Colonic mucosa (tissue), 4 donors: ENCODE measurements around the gene GOSR2. TPM values are rescaled to one million over a fixed set of nuclear protein-coding genes. Genes with fewer than 3 reads are reported as not detected.

Experiments
- DNase-seq: peaks from one replicate; pipeline ENCODE4 v3.0.0-alpha.2; 2020
- H3K27ac ChIP-seq: fragments of 200-600 bp; one replicate; pipeline ENCODE4 v1.8.0; 2021
- H3K27me3 ChIP-seq: fragments of 200-600 bp; one replicate; pipeline ENCODE4 v1.8.0; 2021
- H3K36me3 ChIP-seq: fragments of 200-600 bp; one replicate; pipeline ENCODE4 v1.8.0; 2021
- H3K4me1 ChIP-seq: fragments of 200-600 bp; one replicate; pipeline ENCODE4 v1.8.0; 2021; ENCODE audit warnings: mild to moderate bottlenecking
- H3K4me3 ChIP-seq: fragments of 200-600 bp; one replicate; pipeline ENCODE4 v1.8.0; 2021
- H3K9ac ChIP-seq, 2 donors: one replicate each; pipeline ENCODE4 v1.7.0; 2013; ENCODE audit warnings: control low read depth in 2 of 2, low read depth in 2 of 2, low read length in 2 of 2
- H3K9me3 ChIP-seq: fragments of 200-600 bp; one replicate; pipeline ENCODE4 v1.8.0; 2021
- CTCF ChIP-seq: fragments of 200-600 bp; IDR thresholded peaks from one replicate; pipeline ENCODE4 v1.8.0; 2022; ENCODE audit warnings: antibody characterized with exemption, mild to moderate bottlenecking
- intact Hi-C: fragments of 100-400 bp; cut with DNase I; formaldehyde crosslinking; loops from one replicate; pipeline ENCODE4 v1.14.1; 2022
- total RNA-seq, 2 donors: library from RNA; stranded (reverse); fragmentation: NEBNext Ultra II Directional in 1 of 2; extraction: Animal tissue kit (Norgen Biotek cat#: 25700) in 1 of 2; gene quantifications; one replicate each; pipeline ENCODE4 v1.2.1, GENCODE V29; 2021
- donor health status: healthy.
- donor health status: DM: no; HTN: no; CAD: no.
- donor health status: DM: no; HTN: no; CAD: no.

GOSR2 gene
- total RNA-seq, 2 donors from 2014 or later, result 36.5 to 39.4 TPM

- Histone ChIP-seq H3K4me3 (no peak overlapping the region), H3K4me1 (no peaks in the 10 kb centered on the region), H3K36me3 (no peaks in the 10 kb centered on the region), H3K9ac (no peak overlapping the region), H3K27ac (no peak overlapping the region), H3K27me3 (no peaks in the 10 kb centered on the region), H3K9me3 (no peaks in the 10 kb centered on the region)
- intact Hi-C loops, result no loop called here
- DNase-seq, result no peak
- TF ChIP-seq CTCF, result no peak
Observed at GRCh38 chr17:46892192-46892703, 30.7 kb upstream of the GOSR2 start.

- Histone ChIP-seq H3K36me3 (no peaks in the 10 kb centered on the region), H3K4me1 (no peaks in the 10 kb centered on the region), H3K9ac (no peak overlapping the region), H3K4me3 (no peak overlapping the region), H3K27me3 (no peaks in the 10 kb centered on the region), H3K27ac (no peak overlapping the region), H3K9me3 (no peaks in the 10 kb centered on the region)
- no peak for DNase-seq
- no peak for TF ChIP-seq CTCF
- intact Hi-C loops, result no loop called here
Observed at GRCh38 chr17:46894024-46894423, 28.9 kb upstream of the GOSR2 start.

- H3K27me3 ChIP-seq, result no peaks in the 10 kb centered on the region
- H3K9me3 ChIP-seq, result no peaks in the 10 kb centered on the region
- no peaks in the 10 kb centered on the region for H3K36me3 ChIP-seq
- no peak for DNase-seq
- H3K27ac ChIP-seq, result no peak overlapping the region
- no peak overlapping the region for H3K4me3 ChIP-seq
- intact Hi-C loops, result no loop called here
- H3K9ac ChIP-seq, result no peak overlapping the region
- no peaks in the 10 kb centered on the region for H3K4me1 ChIP-seq
- TF ChIP-seq CTCF, result no peak
Observed at GRCh38 chr17:46894476-46895151, 28.3 kb upstream of the GOSR2 start.

GRCh38 chr17:46895171-46895570, 27.8 kb upstream of the GOSR2 start:
- H3K27me3 ChIP-seq, result no peaks in the 10 kb centered on the region
- H3K9ac ChIP-seq, result no peak overlapping the region
- no peaks in the 10 kb centered on the region for H3K9me3 ChIP-seq
- H3K4me1 ChIP-seq, result no peaks in the 10 kb centered on the region
- no peak overlapping the region for H3K27ac ChIP-seq
- H3K36me3 ChIP-seq, result no peaks in the 10 kb centered on the region
- no peak for TF ChIP-seq CTCF
- no peak overlapping the region for H3K4me3 ChIP-seq
- DNase-seq, result no peak
- intact Hi-C loops, result no loop called here

GRCh38 chr17:46896991-46897390, 26.0 kb upstream of the GOSR2 start:
- Histone ChIP-seq H3K27me3 (no peaks in the 10 kb centered on the region), H3K9ac (no peak overlapping the region), H3K9me3 (no peaks in the 10 kb centered on the region), H3K36me3 (no peaks in the 10 kb centered on the region), H3K4me3 (no peak overlapping the region), H3K4me1 (no peaks in the 10 kb centered on the region), H3K27ac (no peak overlapping the region)
- no peak for TF ChIP-seq CTCF
- no peak for DNase-seq
- intact Hi-C loops, result no loop called here
